ENCODE measurements around the gene SUMO2. TPM values are rescaled to one million over a fixed set of nuclear protein-coding genes. Genes with fewer than 3 reads are reported as not detected.

SUMO2 gene
- total and polyA plus RNA-seq, 2 of the 8 experiments (the other 6 are each of a cell fraction or from before 2014, with no cell fraction given): 184 to 779 TPM

DNA sequence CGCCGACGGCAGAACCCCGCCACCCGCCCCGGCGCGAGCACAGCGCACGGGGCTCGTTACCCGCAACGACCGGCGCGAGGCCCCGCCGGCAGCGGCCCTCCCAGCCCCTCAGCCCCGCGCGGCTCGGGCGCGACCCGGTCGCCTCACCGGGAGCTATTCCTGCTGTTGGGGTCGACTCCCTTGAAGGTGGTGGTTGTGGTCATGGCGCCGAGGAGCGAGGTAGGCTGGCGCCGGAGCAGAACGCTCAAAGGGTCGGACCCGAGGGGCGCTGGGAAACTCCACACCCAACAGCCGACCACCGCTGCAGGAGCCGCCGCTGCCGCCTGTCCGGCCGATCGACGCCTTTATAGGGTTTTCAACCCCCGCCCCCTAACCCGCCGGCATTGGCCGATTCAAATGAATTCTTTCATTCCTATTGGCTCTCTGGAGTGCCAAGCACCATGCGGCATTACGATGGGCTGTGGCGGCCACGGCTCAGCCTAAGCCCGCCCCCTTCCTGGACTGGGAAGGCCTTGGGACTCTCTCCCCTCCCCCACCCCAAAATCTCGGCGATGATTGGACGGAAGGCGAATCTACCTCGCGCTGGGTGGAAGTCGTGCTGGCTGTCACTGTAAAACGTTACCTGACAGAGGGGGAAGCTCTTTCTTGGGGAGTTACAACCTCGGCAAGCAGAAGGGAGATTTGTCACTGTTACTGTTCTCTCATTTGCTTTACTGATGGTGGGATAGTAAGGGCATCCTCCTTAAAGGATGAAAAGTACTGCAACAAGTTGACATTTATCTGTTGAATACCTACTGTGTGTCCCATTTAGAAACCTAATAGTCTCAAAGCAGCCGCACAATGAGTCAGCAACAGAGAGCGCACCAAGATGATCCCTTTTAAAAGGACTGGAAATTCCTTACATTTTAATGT, 28.3 kb downstream of the SUMO2 start, which contains the start of gene JPT1 (continued):
- TF ChIP-seq, protein P1, sequence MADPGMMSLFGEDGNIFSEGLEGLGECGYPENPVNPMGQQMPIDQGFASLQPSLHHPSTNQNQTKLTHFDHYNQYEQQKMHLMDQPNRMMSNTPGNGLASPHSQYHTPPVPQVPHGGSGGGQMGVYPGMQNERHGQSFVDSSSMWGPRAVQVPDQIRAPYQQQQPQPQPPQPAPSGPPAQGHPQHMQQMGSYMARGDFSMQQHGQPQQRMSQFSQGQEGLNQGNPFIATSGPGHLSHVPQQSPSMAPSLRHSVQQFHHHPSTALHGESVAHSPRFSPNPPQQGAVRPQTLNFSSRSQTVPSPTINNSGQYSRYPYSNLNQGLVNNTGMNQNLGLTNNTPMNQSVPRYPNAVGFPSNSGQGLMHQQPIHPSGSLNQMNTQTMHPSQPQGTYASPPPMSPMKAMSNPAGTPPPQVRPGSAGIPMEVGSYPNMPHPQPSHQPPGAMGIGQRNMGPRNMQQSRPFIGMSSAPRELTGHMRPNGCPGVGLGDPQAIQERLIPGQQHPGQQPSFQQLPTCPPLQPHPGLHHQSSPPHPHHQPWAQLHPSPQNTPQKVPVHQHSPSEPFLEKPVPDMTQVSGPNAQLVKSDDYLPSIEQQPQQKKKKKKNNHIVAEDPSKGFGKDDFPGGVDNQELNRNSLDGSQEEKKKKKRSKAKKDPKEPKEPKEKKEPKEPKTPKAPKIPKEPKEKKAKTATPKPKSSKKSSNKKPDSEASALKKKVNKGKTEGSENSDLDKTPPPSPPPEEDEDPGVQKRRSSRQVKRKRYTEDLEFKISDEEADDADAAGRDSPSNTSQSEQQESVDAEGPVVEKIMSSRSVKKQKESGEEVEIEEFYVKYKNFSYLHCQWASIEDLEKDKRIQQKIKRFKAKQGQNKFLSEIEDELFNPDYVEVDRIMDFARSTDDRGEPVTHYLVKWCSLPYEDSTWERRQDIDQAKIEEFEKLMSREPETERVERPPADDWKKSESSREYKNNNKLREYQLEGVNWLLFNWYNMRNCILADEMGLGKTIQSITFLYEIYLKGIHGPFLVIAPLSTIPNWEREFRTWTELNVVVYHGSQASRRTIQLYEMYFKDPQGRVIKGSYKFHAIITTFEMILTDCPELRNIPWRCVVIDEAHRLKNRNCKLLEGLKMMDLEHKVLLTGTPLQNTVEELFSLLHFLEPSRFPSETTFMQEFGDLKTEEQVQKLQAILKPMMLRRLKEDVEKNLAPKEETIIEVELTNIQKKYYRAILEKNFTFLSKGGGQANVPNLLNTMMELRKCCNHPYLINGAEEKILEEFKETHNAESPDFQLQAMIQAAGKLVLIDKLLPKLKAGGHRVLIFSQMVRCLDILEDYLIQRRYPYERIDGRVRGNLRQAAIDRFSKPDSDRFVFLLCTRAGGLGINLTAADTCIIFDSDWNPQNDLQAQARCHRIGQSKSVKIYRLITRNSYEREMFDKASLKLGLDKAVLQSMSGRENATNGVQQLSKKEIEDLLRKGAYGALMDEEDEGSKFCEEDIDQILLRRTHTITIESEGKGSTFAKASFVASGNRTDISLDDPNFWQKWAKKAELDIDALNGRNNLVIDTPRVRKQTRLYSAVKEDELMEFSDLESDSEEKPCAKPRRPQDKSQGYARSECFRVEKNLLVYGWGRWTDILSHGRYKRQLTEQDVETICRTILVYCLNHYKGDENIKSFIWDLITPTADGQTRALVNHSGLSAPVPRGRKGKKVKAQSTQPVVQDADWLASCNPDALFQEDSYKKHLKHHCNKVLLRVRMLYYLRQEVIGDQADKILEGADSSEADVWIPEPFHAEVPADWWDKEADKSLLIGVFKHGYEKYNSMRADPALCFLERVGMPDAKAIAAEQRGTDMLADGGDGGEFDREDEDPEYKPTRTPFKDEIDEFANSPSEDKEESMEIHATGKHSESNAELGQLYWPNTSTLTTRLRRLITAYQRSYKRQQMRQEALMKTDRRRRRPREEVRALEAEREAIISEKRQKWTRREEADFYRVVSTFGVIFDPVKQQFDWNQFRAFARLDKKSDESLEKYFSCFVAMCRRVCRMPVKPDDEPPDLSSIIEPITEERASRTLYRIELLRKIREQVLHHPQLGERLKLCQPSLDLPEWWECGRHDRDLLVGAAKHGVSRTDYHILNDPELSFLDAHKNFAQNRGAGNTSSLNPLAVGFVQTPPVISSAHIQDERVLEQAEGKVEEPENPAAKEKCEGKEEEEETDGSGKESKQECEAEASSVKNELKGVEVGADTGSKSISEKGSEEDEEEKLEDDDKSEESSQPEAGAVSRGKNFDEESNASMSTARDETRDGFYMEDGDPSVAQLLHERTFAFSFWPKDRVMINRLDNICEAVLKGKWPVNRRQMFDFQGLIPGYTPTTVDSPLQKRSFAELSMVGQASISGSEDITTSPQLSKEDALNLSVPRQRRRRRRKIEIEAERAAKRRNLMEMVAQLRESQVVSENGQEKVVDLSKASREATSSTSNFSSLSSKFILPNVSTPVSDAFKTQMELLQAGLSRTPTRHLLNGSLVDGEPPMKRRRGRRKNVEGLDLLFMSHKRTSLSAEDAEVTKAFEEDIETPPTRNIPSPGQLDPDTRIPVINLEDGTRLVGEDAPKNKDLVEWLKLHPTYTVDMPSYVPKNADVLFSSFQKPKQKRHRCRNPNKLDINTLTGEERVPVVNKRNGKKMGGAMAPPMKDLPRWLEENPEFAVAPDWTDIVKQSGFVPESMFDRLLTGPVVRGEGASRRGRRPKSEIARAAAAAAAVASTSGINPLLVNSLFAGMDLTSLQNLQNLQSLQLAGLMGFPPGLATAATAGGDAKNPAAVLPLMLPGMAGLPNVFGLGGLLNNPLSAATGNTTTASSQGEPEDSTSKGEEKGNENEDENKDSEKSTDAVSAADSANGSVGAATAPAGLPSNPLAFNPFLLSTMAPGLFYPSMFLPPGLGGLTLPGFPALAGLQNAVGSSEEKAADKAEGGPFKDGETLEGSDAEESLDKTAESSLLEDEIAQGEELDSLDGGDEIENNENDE (IDR thresholded peaks at IDR 0.05; ENCODE audit: insufficient replicate concordance, low read length): no peak
- TF ChIP-seq KDM1A (IDR thresholded peaks at IDR 0.05; ENCODE audit: borderline replicate concordance, low read length) (no peak), POU5F1 (IDR thresholded peaks at IDR 0.05; ENCODE audit: low read depth, low read length) (no peak), RNF2 (IDR thresholded peaks at IDR 0.05; ENCODE audit: borderline replicate concordance, low read depth, low read length, missing control alignments, poor library complexity, severe bottlenecking) (no peak), CBX8 (IDR thresholded peaks at IDR 0.05; ENCODE audit: borderline replicate concordance, low read depth, low read length) (no peak)
- TF ChIP-seq, protein P2, sequence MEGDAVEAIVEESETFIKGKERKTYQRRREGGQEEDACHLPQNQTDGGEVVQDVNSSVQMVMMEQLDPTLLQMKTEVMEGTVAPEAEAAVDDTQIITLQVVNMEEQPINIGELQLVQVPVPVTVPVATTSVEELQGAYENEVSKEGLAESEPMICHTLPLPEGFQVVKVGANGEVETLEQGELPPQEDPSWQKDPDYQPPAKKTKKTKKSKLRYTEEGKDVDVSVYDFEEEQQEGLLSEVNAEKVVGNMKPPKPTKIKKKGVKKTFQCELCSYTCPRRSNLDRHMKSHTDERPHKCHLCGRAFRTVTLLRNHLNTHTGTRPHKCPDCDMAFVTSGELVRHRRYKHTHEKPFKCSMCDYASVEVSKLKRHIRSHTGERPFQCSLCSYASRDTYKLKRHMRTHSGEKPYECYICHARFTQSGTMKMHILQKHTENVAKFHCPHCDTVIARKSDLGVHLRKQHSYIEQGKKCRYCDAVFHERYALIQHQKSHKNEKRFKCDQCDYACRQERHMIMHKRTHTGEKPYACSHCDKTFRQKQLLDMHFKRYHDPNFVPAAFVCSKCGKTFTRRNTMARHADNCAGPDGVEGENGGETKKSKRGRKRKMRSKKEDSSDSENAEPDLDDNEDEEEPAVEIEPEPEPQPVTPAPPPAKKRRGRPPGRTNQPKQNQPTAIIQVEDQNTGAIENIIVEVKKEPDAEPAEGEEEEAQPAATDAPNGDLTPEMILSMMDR (IDR thresholded peaks at IDR 0.05; ENCODE audit: control extremely low read depth in 1 of 3, insufficient read depth in 1 of 3, low read depth in 1 of 3, low read length in 3 of 3): no peak

All from H1 (cell line).